DND-41 (cell line): ENCODE results near the gene PLEKHJ1.

Experiments used
- EZH2 ChIP-seq: IDR thresholded peaks from 3 replicates; pipeline ENCODE4 v1.6.1; 2012; ENCODE audit warnings: borderline replicate concordance, low read depth, mild to moderate bottlenecking, moderate library complexity, low read length, inconsistent platforms; ENCODE audit not compliant: severe bottlenecking
- TF ChIP-seq, protein P1 (sequence below): IDR thresholded peaks from 2 replicates; pipeline ENCODE4 v1.5.1; 2012; ENCODE audit warnings: borderline replicate concordance, low read length, moderate library complexity, mild to moderate bottlenecking; ENCODE audit not compliant: poor library complexity, severe bottlenecking; ENCODE audit errors: extremely low read depth

GRCh38 chr19:2234996-2235380 is 1.1 kb downstream of the PLEKHJ1 start:
- no peak for TF ChIP-seq EZH2
- TF ChIP-seq, protein P1, sequence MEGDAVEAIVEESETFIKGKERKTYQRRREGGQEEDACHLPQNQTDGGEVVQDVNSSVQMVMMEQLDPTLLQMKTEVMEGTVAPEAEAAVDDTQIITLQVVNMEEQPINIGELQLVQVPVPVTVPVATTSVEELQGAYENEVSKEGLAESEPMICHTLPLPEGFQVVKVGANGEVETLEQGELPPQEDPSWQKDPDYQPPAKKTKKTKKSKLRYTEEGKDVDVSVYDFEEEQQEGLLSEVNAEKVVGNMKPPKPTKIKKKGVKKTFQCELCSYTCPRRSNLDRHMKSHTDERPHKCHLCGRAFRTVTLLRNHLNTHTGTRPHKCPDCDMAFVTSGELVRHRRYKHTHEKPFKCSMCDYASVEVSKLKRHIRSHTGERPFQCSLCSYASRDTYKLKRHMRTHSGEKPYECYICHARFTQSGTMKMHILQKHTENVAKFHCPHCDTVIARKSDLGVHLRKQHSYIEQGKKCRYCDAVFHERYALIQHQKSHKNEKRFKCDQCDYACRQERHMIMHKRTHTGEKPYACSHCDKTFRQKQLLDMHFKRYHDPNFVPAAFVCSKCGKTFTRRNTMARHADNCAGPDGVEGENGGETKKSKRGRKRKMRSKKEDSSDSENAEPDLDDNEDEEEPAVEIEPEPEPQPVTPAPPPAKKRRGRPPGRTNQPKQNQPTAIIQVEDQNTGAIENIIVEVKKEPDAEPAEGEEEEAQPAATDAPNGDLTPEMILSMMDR: no peak
